GM21619 (cell line): Measurements from ENCODE around the gene RNU1-2.
"Not testable (repeated sequence)": the region's sequence is repeated elsewhere in the genome, so short reads cannot be mapped to it uniquely, and the experiment has no call there.

ENCODE experiments used
- ATAC-seq: cut with Tn5 transposase; IDR thresholded peaks from one replicate; pipeline ENCODE4 v1.9.1; 2021; ENCODE audit not compliant: unreplicated experiment

Gene RNU1-2

GRCh38 chr1:16895598-16896315 lies at the start of gene RNU1-2:
Gene RNU1-2, plus strand, starts transcription at chr1:16895980.
- ATAC-seq: peak; percentile 99

- not testable (repeated sequence) for ATAC-seq
Measured at GRCh38 chr1:16856201-16856600, 39.6 kb upstream of the RNU1-2 start.

- ATAC-seq: not testable (repeated sequence)
Measured at GRCh38 chr1:16859167-16860041, 36.4 kb upstream of the RNU1-2 start.

- not testable (repeated sequence) for ATAC-seq
Measured at GRCh38 chr1:16860048-16860447, 35.7 kb upstream of the RNU1-2 start.

GRCh38 chr1:16861832-16862245 lies 33.9 kb upstream of the RNU1-2 start:
- not testable (repeated sequence) for ATAC-seq

GRCh38 chr1:16862415-16862814 lies 33.4 kb upstream of the RNU1-2 start:
- not testable (repeated sequence) for ATAC-seq

- not testable (repeated sequence) for ATAC-seq
Measured at GRCh38 chr1:16863024-16863423, 32.8 kb upstream of the RNU1-2 start.

GRCh38 chr1:16866926-16867707 lies 28.7 kb upstream of the RNU1-2 start:
- not testable (repeated sequence) for ATAC-seq

GRCh38 chr1:16868787-16869186 lies 27.0 kb upstream of the RNU1-2 start:
- ATAC-seq: not testable (repeated sequence)

- not testable (repeated sequence) for ATAC-seq
Measured at GRCh38 chr1:16869996-16870395, 25.8 kb upstream of the RNU1-2 start.

GRCh38 chr1:16871171-16871570 lies 24.6 kb upstream of the RNU1-2 start:
- not testable (repeated sequence) for ATAC-seq

- ATAC-seq: not testable (repeated sequence)
Measured at GRCh38 chr1:16872152-16873075, 23.4 kb upstream of the RNU1-2 start.

GRCh38 chr1:16873076-16873879 lies 22.5 kb upstream of the RNU1-2 start:
- ATAC-seq: not testable (repeated sequence)

- ATAC-seq: not testable (repeated sequence)
Measured at GRCh38 chr1:16874968-16875765, 20.6 kb upstream of the RNU1-2 start.

GRCh38 chr1:16881742-16882141 lies 14.0 kb upstream of the RNU1-2 start:
- ATAC-seq: not testable (repeated sequence)

GRCh38 chr1:16882986-16883385 lies 12.8 kb upstream of the RNU1-2 start:
- ATAC-seq: no peak

GRCh38 chr1:16884487-16884886 lies 11.3 kb upstream of the RNU1-2 start:
- ATAC-seq: not testable (repeated sequence)

GRCh38 chr1:16886860-16887605 lies 8.7 kb upstream of the RNU1-2 start:
- ATAC-seq: no peak
